HFF-Myc (cell line): ENCODE data around the gene SALL4.
A peak's percentile ranks its signal among the peaks of the same experiment; 100 is the strongest.
"Not testable (repeated sequence)": the region's sequence is repeated elsewhere in the genome, so short reads cannot be mapped to it uniquely, and the experiment has no call there.

ENCODE experiments used
- DNase-seq: peaks from one replicate; pipeline ENCODE4 v3.0.0-alpha.2; 2011; ENCODE audit warnings: low read depth; ENCODE audit errors: extremely low read depth
- H3K4me3 ChIP-seq: replicated peaks from 2 replicates; pipeline ENCODE4 v1.5.1; 2011; ENCODE audit warnings: low read depth, mild to moderate bottlenecking, control low read depth, low read length
- TF ChIP-seq, protein P1 (sequence below): IDR thresholded peaks from 2 replicates; pipeline ENCODE4 v1.5.1; 2012; ENCODE audit warnings: mild to moderate bottlenecking, low read depth, low read length, control low read depth; ENCODE audit errors: missing control alignments

SALL4 gene

GRCh38 chr20:51766994-51767866 lies 35.1 kb downstream of the SALL4 start:
- H3K4me3 ChIP-seq, result peak overlapping the region; percentile 74
- DNase-seq, result no peak
- TF ChIP-seq, protein P1, sequence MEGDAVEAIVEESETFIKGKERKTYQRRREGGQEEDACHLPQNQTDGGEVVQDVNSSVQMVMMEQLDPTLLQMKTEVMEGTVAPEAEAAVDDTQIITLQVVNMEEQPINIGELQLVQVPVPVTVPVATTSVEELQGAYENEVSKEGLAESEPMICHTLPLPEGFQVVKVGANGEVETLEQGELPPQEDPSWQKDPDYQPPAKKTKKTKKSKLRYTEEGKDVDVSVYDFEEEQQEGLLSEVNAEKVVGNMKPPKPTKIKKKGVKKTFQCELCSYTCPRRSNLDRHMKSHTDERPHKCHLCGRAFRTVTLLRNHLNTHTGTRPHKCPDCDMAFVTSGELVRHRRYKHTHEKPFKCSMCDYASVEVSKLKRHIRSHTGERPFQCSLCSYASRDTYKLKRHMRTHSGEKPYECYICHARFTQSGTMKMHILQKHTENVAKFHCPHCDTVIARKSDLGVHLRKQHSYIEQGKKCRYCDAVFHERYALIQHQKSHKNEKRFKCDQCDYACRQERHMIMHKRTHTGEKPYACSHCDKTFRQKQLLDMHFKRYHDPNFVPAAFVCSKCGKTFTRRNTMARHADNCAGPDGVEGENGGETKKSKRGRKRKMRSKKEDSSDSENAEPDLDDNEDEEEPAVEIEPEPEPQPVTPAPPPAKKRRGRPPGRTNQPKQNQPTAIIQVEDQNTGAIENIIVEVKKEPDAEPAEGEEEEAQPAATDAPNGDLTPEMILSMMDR, result peak; percentile 23

DNA sequence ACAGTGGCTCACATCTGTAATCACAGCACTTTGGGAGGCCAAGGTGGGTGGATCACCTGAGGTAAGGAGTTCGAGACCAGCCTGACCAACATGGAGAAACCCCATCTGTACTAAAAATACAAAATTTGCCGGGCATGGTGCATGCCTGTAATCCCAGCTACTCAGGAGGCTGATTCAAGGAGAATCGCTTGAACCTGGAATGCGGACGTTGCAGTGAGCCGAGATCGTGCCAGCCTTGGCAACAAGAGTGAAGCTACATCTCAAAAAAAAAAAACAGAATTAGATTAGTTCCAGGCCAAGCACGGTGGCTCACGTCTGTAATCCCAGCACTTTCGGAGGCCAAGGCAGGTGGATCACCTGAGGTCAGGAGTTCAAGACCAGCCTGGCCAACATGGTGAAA lies 36.9 kb downstream of the SALL4 start:
- DNase-seq, result not testable (repeated sequence)

DNA sequence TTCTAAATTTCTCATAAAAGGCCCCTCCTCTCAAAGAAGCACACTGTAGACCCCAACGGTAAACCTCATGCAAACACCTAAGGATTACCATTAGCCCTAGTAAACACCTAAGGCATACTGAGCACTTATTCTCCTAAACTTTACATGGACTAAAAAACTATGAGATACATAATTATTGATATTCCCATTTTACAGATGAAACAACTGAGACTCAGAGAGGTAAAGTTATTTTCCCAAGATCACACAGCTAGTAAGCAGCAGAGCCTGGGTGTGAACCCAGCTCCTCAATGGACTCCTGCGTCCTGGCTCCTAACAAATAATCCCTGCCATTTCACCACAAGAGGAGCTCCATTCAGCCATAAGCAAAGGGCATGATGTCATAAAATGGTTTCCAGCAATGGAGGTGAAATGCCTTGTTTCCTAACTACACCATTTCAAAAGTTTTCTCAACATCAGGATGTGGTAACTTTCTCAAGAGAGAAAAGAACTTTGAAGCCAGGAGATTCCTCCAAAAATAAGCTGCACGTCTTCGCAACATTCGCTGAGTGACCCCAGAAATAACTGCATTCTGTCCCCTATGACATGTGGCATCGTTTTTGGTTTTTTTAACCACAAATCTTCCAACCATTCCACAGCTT lies 38.2 kb downstream of the SALL4 start:
- no peak for DNase-seq

More for the DNA sequence above, 36.9 kb downstream of the SALL4 start:
- not testable (repeated sequence) for H3K4me3 ChIP-seq

DNA sequence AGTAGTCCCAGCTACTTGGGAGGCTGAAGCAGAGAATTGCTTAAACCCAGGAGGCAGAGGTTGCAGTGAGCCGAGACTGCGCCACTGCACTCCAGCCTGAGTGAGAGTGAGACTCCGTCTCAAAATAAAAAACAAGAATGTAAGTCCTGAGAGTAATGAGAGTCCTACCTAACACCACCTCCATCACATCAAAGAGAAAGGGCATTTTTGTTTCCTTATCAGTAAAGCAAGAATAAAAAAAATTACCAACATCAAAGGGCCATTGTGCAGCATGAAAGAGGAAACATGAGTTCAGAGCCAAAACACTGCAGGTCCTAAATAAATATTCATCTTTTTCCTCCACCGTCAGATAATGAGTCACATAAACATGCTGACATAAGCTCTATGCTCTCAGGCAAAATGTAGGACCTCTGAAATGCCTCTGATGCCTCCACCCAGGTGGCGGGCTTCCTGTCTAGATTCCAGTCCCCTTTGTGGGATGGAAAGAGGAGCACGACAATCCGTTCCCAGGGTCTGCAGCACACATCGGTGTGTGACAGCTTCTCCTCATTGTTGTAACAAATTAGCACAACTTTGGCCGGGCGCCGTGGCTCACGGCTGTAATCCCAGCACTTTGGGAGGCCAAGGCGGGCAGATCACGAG lies 41.3 kb downstream of the SALL4 start:
- peak; percentile 42 for DNase-seq
- TF ChIP-seq, protein P1, result no peak
- no peak overlapping the region for H3K4me3 ChIP-seq

More for the DNA sequence above, 38.2 kb downstream of the SALL4 start:
- TF ChIP-seq, protein P1, result no peak
- no peak overlapping the region for H3K4me3 ChIP-seq

- TF ChIP-seq, protein P1, result no peak
- DNase-seq, result no peak
- no peak overlapping the region for H3K4me3 ChIP-seq
Measured at GRCh38 chr20:51759769-51760510, 42.4 kb downstream of the SALL4 start.

- TF ChIP-seq, protein P1, result no peak
- H3K4me3 ChIP-seq, result no peak overlapping the region
- no peak for DNase-seq
Measured at GRCh38 chr20:51758978-51759544, 43.3 kb downstream of the SALL4 start.
